Fibroblast of lung (primary cell): ENCODE results near the gene RNLS.

ENCODE experiments used
- EZH2 ChIP-seq: IDR thresholded peaks from 2 replicates; pipeline ENCODE4 v1.5.1; 2012; ENCODE audit warnings: low read length, control low read depth, mild to moderate bottlenecking; ENCODE audit errors: missing control alignments
- TF ChIP-seq, protein P1 (sequence below), 2 donors: IDR thresholded peaks in 1 of 2; conservative IDR thresholded peaks in 1 of 2; 1 replicate in 1 of 2; 2 replicates in 1 of 2; pipeline ENCODE4 v1.5.1; 2011 to 2012; ENCODE audit warnings: low read length in 2 of 2, control low read depth in 1 of 2, inconsistent platforms in 1 of 2, low read depth in 1 of 2, mild to moderate bottlenecking in 1 of 2

DNA sequence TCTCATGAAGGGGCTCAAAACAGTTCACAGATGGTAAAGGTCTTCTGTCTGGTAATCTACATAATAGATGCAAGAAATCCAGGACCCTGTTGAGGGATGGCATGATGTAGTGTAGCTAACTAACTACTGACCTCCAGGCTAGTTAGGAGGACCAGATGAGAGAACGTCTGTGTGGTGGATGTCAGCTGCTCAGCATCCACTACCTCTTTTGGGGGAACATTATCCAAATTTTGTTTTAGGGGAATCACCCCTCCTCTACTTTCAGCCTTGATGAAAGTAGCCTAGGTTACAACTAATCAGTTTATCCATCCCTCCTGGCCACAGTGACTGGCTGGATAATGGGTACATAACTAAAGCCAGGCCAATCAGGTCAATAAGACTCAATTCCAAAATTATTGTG lies 246.0 kb downstream of the RNLS start:
- TF ChIP-seq, protein P1, sequence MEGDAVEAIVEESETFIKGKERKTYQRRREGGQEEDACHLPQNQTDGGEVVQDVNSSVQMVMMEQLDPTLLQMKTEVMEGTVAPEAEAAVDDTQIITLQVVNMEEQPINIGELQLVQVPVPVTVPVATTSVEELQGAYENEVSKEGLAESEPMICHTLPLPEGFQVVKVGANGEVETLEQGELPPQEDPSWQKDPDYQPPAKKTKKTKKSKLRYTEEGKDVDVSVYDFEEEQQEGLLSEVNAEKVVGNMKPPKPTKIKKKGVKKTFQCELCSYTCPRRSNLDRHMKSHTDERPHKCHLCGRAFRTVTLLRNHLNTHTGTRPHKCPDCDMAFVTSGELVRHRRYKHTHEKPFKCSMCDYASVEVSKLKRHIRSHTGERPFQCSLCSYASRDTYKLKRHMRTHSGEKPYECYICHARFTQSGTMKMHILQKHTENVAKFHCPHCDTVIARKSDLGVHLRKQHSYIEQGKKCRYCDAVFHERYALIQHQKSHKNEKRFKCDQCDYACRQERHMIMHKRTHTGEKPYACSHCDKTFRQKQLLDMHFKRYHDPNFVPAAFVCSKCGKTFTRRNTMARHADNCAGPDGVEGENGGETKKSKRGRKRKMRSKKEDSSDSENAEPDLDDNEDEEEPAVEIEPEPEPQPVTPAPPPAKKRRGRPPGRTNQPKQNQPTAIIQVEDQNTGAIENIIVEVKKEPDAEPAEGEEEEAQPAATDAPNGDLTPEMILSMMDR (conservative IDR thresholded peaks at IDR 0.05 in 1 of 2, IDR thresholded peaks at IDR 0.05 in 1 of 2; ENCODE audit: low read depth in 1 of 2, low read length in 2 of 2) = no peak
- TF ChIP-seq EZH2 = no peak
